Left colon (tissue), 2 donors: ENCODE results near the gene C4orf50. TPM values are rescaled to one million over a fixed set of nuclear protein-coding genes. Genes with fewer than 3 reads are reported as not detected.

Experiments used
- ATAC-seq: fragments of 200-7000 bp; cut with Tn5 transposase; one replicate; pipeline ENCODE4 v1.9.1; 2020; ENCODE audit warnings: mild to moderate bottlenecking, moderate library complexity
- DNase-seq, 2 donors: peaks; one replicate each; pipeline ENCODE4 v3.0.0-alpha.2; 2020
- intact Hi-C, 2 donors: fragments of 100-400 bp; cut with DNase I in 1 of 2; cut with micrococcal nuclease in 1 of 2; formaldehyde crosslinking; loops; one replicate each; pipeline versions ENCODE4 v1.11.2 to v1.14.0; 2022; cut with DNase I, micrococcal nuclease
- total RNA-seq, 2 donors: library from RNA; stranded (reverse); fragmentation: NEBNext Ultra II Directional; extraction: Animal tissue kit (Norgen Biotek cat#: 25700); gene quantifications; one replicate each; pipeline ENCODE4 v1.2.1, GENCODE V29; 2021
- donor health status: DM: no; HTN: no; CAD: no.
- donor health status: DM: yes; HTN: yes; CAD: no.

Gene C4orf50
- total RNA-seq, 2 donors from 2014 or later, result 0.09 TPM; not detected in 1

- ATAC-seq (no peak), DNase-seq (no peak)
- intact Hi-C loops, result no loop called here
Measured at GRCh38 chr4:5888222-5889001, 129.8 kb downstream of the C4orf50 start.

- peak in 1 of 2 donors; percentile 15 for DNase-seq
- peak; percentile 57 for ATAC-seq
- intact Hi-C loops, result no loop called here
Measured at GRCh38 chr4:5887361-5888221, 130.6 kb downstream of the C4orf50 start.

- intact Hi-C loops, result no loop called here
- DNase-seq (no peak), ATAC-seq (no peak)
Measured at GRCh38 chr4:5887011-5887360, 131.2 kb downstream of the C4orf50 start.

GRCh38 chr4:5885733-5886132 is 132.5 kb downstream of the C4orf50 start:
- DNase-seq, result no peak
- intact Hi-C loops, result no loop called here
- no peak for ATAC-seq

- ATAC-seq (no peak), DNase-seq (no peak)
- intact Hi-C loops, result no loop called here
Measured at GRCh38 chr4:5884796-5885195, 133.4 kb downstream of the C4orf50 start.

GRCh38 chr4:5883916-5884315 is 134.3 kb downstream of the C4orf50 start:
- ATAC-seq, result no peak
- DNase-seq, result no peak
- intact Hi-C loops, result no loop called here

- intact Hi-C loops, result no loop called here
- no peak for DNase-seq
- no peak for ATAC-seq
Measured at GRCh38 chr4:5882947-5883346, 135.3 kb downstream of the C4orf50 start.

- DNase-seq (no peak), ATAC-seq (no peak)
- intact Hi-C loops, result no loop called here
Measured at GRCh38 chr4:5881340-5881739, 136.9 kb downstream of the C4orf50 start.

GRCh38 chr4:5878359-5878758 is 139.9 kb downstream of the C4orf50 start:
- intact Hi-C loops, result no loop called here
- ATAC-seq, result no peak
- no peak for DNase-seq

GRCh38 chr4:5877392-5877791 is 140.8 kb downstream of the C4orf50 start:
- no peak for DNase-seq
- intact Hi-C loops, result no loop called here
- no peak for ATAC-seq

- DNase-seq, result no peak
- intact Hi-C loops, result no loop called here
- no peak for ATAC-seq
Measured at GRCh38 chr4:5874811-5875449, 143.3 kb downstream of the C4orf50 start.

GRCh38 chr4:5870701-5871100 is 147.5 kb downstream of the C4orf50 start:
- intact Hi-C loops, result no loop called here
- no peak for DNase-seq
- ATAC-seq, result no peak

GRCh38 chr4:5869966-5870619 is 148.1 kb downstream of the C4orf50 start:
- no peak for ATAC-seq
- no peak for DNase-seq
- intact Hi-C loops, result no loop called here

- DNase-seq (no peak), ATAC-seq (no peak)
- intact Hi-C loops, result no loop called here
Measured at GRCh38 chr4:5867866-5868265, 150.4 kb downstream of the C4orf50 start.

GRCh38 chr4:5866841-5867813 is 151.1 kb downstream of the C4orf50 start:
- no peak for DNase-seq

GRCh38 chr4:5865896-5866599 is 152.2 kb downstream of the C4orf50 start:
- ATAC-seq (no peak), DNase-seq (no peak)
- intact Hi-C loops, result no loop called here

More at GRCh38 chr4:5866841-5867813, 151.1 kb downstream of the C4orf50 start:
- intact Hi-C loops, result no loop called here
- no peak for ATAC-seq

GRCh38 chr4:5863461-5864113 is 154.6 kb downstream of the C4orf50 start:
- ATAC-seq (no peak), DNase-seq (no peak)
- intact Hi-C loops, result no loop called here
